ENCODE measurements around the gene PHLDA2. TPM values are rescaled to one million over a fixed set of nuclear protein-coding genes. Genes with fewer than 3 reads are reported as not detected.

The PHLDA2 gene
- total and polyA plus RNA-seq, 9 of the 15 experiments (the other 6 are each of a cell fraction or from before 2014, with no cell fraction given), result 0.43 to 42.4 (median 4.7) TPM

DNA sequence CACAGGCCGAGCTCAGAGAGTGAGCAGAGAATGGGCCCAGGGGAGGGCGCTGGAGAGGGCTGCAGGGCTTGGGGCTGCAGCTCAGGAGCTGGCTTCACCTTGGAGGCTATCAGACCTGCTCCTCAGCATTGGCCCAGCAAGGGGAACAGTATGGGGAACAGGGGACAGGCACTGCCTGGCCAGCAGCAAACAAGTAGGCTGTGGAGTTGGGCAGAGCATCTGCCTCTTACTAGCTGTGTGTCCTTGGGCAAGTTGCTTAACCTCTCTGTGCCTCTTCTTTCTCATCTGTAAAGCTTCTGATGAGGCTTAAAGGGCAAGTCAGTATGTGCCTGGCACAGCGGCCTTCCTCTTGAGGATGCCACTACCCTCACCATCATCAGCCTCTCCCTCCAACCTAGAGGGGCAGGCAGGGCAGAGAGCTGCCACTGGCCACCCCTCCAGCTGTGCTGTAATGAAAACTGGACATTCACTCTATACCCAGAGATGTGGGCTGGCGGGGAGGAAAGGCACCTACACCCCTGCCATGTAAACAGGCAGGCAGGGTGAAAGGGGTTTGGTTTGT, 36.2 kb downstream of the PHLDA2 start (continued):
- TF ChIP-seq, protein P1, sequence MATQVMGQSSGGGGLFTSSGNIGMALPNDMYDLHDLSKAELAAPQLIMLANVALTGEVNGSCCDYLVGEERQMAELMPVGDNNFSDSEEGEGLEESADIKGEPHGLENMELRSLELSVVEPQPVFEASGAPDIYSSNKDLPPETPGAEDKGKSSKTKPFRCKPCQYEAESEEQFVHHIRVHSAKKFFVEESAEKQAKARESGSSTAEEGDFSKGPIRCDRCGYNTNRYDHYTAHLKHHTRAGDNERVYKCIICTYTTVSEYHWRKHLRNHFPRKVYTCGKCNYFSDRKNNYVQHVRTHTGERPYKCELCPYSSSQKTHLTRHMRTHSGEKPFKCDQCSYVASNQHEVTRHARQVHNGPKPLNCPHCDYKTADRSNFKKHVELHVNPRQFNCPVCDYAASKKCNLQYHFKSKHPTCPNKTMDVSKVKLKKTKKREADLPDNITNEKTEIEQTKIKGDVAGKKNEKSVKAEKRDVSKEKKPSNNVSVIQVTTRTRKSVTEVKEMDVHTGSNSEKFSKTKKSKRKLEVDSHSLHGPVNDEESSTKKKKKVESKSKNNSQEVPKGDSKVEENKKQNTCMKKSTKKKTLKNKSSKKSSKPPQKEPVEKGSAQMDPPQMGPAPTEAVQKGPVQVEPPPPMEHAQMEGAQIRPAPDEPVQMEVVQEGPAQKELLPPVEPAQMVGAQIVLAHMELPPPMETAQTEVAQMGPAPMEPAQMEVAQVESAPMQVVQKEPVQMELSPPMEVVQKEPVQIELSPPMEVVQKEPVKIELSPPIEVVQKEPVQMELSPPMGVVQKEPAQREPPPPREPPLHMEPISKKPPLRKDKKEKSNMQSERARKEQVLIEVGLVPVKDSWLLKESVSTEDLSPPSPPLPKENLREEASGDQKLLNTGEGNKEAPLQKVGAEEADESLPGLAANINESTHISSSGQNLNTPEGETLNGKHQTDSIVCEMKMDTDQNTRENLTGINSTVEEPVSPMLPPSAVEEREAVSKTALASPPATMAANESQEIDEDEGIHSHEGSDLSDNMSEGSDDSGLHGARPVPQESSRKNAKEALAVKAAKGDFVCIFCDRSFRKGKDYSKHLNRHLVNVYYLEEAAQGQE (IDR thresholded peaks at IDR 0.05; ENCODE audit: borderline replicate concordance), result peak; percentile 46; the same call in 1 of the 2 replicates
- TF ChIP-seq, protein P1 (CRISPR knock-in tag; IDR thresholded peaks at IDR 0.05; ENCODE audit: low read depth), result no peak
- TF ChIP-seq, protein P2, sequence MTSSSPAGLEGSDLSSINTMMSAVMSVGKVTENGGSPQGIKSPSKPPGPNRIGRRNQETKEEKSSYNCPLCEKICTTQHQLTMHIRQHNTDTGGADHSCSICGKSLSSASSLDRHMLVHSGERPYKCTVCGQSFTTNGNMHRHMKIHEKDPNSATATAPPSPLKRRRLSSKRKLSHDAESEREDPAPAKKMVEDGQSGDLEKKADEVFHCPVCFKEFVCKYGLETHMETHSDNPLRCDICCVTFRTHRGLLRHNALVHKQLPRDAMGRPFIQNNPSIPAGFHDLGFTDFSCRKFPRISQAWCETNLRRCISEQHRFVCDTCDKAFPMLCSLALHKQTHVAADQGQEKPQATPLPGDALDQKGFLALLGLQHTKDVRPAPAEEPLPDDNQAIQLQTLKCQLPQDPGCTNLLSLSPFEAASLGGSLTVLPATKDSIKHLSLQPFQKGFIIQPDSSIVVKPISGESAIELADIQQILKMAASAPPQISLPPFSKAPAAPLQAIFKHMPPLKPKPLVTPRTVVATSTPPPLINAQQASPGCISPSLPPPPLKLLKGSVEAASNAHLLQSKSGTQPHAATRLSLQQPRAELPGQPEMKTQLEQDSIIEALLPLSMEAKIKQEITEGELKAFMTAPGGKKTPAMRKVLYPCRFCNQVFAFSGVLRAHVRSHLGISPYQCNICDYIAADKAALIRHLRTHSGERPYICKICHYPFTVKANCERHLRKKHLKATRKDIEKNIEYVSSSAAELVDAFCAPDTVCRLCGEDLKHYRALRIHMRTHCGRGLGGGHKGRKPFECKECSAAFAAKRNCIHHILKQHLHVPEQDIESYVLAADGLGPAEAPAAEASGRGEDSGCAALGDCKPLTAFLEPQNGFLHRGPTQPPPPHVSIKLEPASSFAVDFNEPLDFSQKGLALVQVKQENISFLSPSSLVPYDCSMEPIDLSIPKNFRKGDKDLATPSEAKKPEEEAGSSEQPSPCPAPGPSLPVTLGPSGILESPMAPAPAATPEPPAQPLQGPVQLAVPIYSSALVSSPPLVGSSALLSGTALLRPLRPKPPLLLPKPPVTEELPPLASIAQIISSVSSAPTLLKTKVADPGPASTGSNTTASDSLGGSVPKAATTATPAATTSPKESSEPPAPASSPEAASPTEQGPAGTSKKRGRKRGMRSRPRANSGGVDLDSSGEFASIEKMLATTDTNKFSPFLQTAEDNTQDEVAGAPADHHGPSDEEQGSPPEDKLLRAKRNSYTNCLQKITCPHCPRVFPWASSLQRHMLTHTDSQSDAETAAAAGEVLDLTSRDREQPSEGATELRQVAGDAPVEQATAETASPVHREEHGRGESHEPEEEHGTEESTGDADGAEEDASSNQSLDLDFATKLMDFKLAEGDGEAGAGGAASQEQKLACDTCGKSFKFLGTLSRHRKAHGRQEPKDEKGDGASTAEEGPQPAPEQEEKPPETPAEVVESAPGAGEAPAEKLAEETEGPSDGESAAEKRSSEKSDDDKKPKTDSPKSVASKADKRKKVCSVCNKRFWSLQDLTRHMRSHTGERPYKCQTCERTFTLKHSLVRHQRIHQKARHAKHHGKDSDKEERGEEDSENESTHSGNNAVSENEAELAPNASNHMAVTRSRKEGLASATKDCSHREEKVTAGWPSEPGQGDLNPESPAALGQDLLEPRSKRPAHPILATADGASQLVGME (CRISPR knock-in tag; IDR thresholded peaks at IDR 0.05), result no peak
- TF ChIP-seq HDAC2 (IDR thresholded peaks at IDR 0.05) (peak; percentile 89; the same call in 1 of the 2 replicates), CSDE1 (IDR thresholded peaks at IDR 0.05) (no peak), ZNF444 (CRISPR knock-in tag; IDR thresholded peaks at IDR 0.05) (no peak), ERF (CRISPR knock-in tag; IDR thresholded peaks at IDR 0.05) (no peak), ZNF197 (CRISPR knock-in tag; IDR thresholded peaks at IDR 0.05; ENCODE audit: low read depth) (no peak), BMI1 (IDR thresholded peaks at IDR 0.05; ENCODE audit: low read length) (no peak)
- TF ChIP-seq, protein P3, sequence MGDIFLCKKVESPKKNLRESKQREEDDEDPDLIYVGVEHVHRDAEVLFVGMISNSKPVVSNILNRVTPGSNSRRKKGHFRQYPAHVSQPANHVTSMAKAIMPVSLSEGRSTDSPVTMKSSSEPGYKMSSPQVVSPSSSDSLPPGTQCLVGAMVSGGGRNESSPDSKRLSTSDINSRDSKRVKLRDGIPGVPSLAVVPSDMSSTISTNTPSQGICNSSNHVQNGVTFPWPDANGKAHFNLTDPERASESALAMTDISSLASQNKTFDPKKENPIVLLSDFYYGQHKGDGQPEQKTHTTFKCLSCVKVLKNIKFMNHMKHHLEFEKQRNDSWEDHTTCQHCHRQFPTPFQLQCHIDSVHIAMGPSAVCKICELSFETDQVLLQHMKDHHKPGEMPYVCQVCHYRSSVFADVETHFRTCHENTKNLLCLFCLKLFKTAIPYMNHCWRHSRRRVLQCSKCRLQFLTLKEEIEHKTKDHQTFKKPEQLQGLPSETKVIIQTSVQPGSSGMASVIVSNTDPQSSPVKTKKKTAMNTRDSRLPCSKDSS (IDR thresholded peaks at IDR 0.05; ENCODE audit: low read depth, partially characterized antibody), result no peak
- TF ChIP-seq, protein P4, sequence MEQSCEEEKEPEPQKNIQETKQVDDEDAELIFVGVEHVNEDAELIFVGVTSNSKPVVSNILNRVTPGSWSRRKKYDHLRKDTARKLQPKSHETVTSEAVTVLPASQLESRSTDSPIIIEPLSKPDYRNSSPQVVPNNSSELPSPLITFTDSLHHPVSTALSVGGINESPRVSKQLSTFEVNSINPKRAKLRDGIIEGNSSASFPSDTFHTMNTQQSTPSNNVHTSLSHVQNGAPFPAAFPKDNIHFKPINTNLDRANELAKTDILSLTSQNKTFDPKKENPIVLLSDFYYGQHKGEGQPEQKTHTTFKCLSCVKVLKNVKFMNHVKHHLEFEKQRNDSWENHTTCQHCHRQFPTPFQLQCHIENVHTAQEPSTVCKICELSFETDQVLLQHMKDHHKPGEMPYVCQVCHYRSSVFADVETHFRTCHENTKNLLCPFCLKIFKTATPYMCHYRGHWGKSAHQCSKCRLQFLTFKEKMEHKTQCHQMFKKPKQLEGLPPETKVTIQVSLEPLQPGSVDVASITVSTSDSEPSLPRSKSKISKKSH (CRISPR knock-in tag; IDR thresholded peaks at IDR 0.05), result no peak

Measured in K562 (cell line).